ENCODE measurements around the gene CNEP1R1.
A peak's percentile ranks its signal among the peaks of the same experiment; 100 is the strongest.

Gene CNEP1R1

DNA sequence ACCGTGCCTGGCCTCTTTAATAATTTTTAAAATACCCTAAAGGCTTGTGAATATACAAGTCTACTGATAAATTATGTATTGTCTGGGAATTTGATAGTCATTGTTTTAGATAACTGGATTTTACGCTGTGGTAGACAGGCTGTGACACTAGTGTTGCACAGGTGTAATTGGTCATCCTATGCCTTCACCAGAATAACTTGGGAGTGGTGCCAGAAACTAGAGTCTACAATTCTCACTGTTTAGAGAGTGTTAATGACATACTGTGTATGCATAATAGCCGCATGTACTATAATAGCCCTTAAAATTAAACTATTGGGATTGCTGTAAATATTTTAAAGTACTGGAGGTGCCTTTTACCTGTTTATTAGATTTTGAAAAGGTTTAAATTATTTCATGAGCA is 11.4 kb downstream of the CNEP1R1 start:
- H2BK5ac ChIP-seq (ENCODE audit: low read length), result no peak overlapping the region
- no peak overlapping the region for H3K23ac ChIP-seq (ENCODE audit: low read length)
- H2BK120ac ChIP-seq (ENCODE audit: low read depth, low read length), result no peak overlapping the region
- H3K79me2 ChIP-seq (ENCODE audit: control insufficient read depth, insufficient read depth, low read length), result no peaks in the 10 kb centered on the region
- no CpG with 5 or more reads among the region's 3 CpGs for WGBS (ENCODE audit: extremely low coverage, insufficient coverage, low lambda C conversion rate)
- no peak overlapping the region for H3K4me2 ChIP-seq (ENCODE audit: low read length)
- H3K27me3 ChIP-seq (ENCODE audit: insufficient read depth, low read length, poor library complexity), result no peaks in the 10 kb centered on the region
- no peak overlapping the region for H3K4ac ChIP-seq (ENCODE audit: low read depth, low read length)
- H2AK5ac ChIP-seq (ENCODE audit: low read length), result no peak overlapping the region
- H3K36me3 ChIP-seq (ENCODE audit: control insufficient read depth, insufficient read depth, low read length), result peaks cover 4% of the 10 kb centered on the region
- peaks cover 2% of the 10 kb centered on the region for H3K4me1 ChIP-seq (ENCODE audit: control insufficient read depth, low read depth, low read length)
- H4K8ac ChIP-seq (ENCODE audit: low read depth, low read length), result no peak overlapping the region
- H3K4me3 ChIP-seq (ENCODE audit: low read length), result no peak overlapping the region
- DNase-seq, result no peak
- H3K27ac ChIP-seq (ENCODE audit: low read depth, low read length), result no peak overlapping the region
- no peak overlapping the region for H2BK15ac ChIP-seq (replicated peaks; ENCODE audit: low read depth)
- no peak overlapping the region for H3K56ac ChIP-seq (ENCODE audit: low read length)
- no peak overlapping the region for H3K18ac ChIP-seq (ENCODE audit: low read length)
- no peak overlapping the region for H3K9ac ChIP-seq (ENCODE audit: low read length)
- no peak overlapping the region for H4K5ac ChIP-seq (ENCODE audit: low read length)
- H3K79me1 ChIP-seq (ENCODE audit: low read length), result peaks cover 4% of the 10 kb centered on the region

DNA sequence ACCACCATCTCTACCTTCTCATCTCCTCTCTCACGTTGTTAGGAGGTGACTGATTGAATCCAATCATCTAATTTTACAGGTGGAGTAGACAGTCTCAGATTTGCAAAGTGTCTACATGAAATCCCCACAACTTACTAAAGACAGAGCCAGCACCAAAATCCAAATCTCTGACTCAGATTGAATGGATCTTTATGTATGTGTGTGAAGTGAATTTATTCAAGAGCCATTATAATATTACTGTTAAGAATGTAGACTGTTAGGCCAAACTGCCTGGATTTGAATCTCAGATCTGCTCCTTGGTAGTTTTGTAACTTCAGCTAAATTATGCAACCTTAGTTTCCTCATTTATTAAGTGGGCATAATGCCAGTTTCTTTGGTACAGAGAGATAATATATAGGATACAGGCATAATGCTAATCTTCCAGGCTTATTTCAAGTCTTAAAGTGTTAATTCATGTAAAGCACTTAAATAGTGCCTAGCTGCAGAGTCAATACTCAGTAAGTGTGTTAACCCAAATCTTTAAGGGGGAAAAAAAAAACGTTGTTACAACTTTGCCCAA is 12.7 kb downstream of the CNEP1R1 start:
- no peak overlapping the region for H3K4me2 ChIP-seq (ENCODE audit: low read length)
- peaks cover 2% of the 10 kb centered on the region for H3K4me1 ChIP-seq (ENCODE audit: control insufficient read depth, low read depth, low read length)
- no peak overlapping the region for H4K5ac ChIP-seq (ENCODE audit: low read length)
- H3K27me3 ChIP-seq (ENCODE audit: insufficient read depth, low read length, poor library complexity), result no peaks in the 10 kb centered on the region
- no CpG with 5 or more reads among the region's 2 CpGs for WGBS (ENCODE audit: extremely low coverage, insufficient coverage, low lambda C conversion rate)
- H2BK120ac ChIP-seq (ENCODE audit: low read depth, low read length), result no peak overlapping the region
- no peak overlapping the region for H3K23ac ChIP-seq (ENCODE audit: low read length)
- DNase-seq, result no peak
- H3K18ac ChIP-seq (ENCODE audit: low read length), result no peak overlapping the region
- no peak overlapping the region for H3K9ac ChIP-seq (ENCODE audit: low read length)
- no peaks in the 10 kb centered on the region for H3K36me3 ChIP-seq (ENCODE audit: control insufficient read depth, insufficient read depth, low read length)
- no peak overlapping the region for H3K4me3 ChIP-seq (ENCODE audit: low read length)
- no peak overlapping the region for H2BK5ac ChIP-seq (ENCODE audit: low read length)
- no peak overlapping the region for H3K27ac ChIP-seq (ENCODE audit: low read depth, low read length)
- no peak overlapping the region for H3K56ac ChIP-seq (ENCODE audit: low read length)
- no peaks in the 10 kb centered on the region for H3K79me2 ChIP-seq (ENCODE audit: control insufficient read depth, insufficient read depth, low read length)
- H3K79me1 ChIP-seq (ENCODE audit: low read length), result no peaks in the 10 kb centered on the region
- no peak overlapping the region for H2BK15ac ChIP-seq (replicated peaks; ENCODE audit: low read depth)
- no peak overlapping the region for H4K8ac ChIP-seq (ENCODE audit: low read depth, low read length)
- no peak overlapping the region for H2AK5ac ChIP-seq (ENCODE audit: low read length)
- no peak overlapping the region for H3K4ac ChIP-seq (ENCODE audit: low read depth, low read length)

DNA sequence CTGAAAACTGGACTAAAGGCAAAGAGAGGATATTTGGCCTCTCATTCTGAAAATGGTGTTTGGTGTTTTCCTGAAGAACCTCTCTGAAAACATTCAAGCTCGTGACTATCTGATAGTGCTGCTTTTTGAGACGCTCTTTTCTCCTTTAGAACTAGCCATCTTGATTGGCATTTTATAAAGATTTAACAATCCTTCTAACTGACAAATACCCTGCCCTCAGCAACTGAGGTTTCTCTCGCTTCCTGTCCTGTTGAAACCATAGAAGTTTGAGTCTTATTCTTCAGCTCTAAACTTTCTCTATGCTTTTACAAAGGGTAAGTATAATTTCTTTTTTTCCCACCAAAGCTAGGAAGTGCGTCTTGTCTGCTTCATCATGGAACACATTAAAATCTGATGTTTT is 13.3 kb downstream of the CNEP1R1 start:
- Histone ChIP-seq H2BK5ac (ENCODE audit: low read length) (no peak overlapping the region), H3K9ac (ENCODE audit: low read length) (no peak overlapping the region), H3K4me1 (ENCODE audit: control insufficient read depth, low read depth, low read length) (peaks cover 2% of the 10 kb centered on the region), H3K27me3 (ENCODE audit: insufficient read depth, low read length, poor library complexity) (no peaks in the 10 kb centered on the region), H3K4ac (ENCODE audit: low read depth, low read length) (no peak overlapping the region), H2BK120ac (ENCODE audit: low read depth, low read length) (no peak overlapping the region), H3K56ac (ENCODE audit: low read length) (no peak overlapping the region), H3K79me2 (ENCODE audit: control insufficient read depth, insufficient read depth, low read length) (no peaks in the 10 kb centered on the region), H3K27ac (ENCODE audit: low read depth, low read length) (no peak overlapping the region), H3K4me3 (ENCODE audit: low read length) (no peak overlapping the region), H3K18ac (ENCODE audit: low read length) (no peak overlapping the region), H4K8ac (ENCODE audit: low read depth, low read length) (no peak overlapping the region), H3K23ac (ENCODE audit: low read length) (no peak overlapping the region), H2BK15ac (replicated peaks; ENCODE audit: low read depth) (no peak overlapping the region), H4K5ac (ENCODE audit: low read length) (no peak overlapping the region), H3K36me3 (ENCODE audit: control insufficient read depth, insufficient read depth, low read length) (no peaks in the 10 kb centered on the region), H3K4me2 (ENCODE audit: low read length) (no peak overlapping the region), H2AK5ac (ENCODE audit: low read length) (no peak overlapping the region), H3K79me1 (ENCODE audit: low read length) (no peaks in the 10 kb centered on the region)
- no CpG with 5 or more reads among the region's 4 CpGs for WGBS (ENCODE audit: extremely low coverage, insufficient coverage, low lambda C conversion rate)
- DNase-seq, result no peak

DNA sequence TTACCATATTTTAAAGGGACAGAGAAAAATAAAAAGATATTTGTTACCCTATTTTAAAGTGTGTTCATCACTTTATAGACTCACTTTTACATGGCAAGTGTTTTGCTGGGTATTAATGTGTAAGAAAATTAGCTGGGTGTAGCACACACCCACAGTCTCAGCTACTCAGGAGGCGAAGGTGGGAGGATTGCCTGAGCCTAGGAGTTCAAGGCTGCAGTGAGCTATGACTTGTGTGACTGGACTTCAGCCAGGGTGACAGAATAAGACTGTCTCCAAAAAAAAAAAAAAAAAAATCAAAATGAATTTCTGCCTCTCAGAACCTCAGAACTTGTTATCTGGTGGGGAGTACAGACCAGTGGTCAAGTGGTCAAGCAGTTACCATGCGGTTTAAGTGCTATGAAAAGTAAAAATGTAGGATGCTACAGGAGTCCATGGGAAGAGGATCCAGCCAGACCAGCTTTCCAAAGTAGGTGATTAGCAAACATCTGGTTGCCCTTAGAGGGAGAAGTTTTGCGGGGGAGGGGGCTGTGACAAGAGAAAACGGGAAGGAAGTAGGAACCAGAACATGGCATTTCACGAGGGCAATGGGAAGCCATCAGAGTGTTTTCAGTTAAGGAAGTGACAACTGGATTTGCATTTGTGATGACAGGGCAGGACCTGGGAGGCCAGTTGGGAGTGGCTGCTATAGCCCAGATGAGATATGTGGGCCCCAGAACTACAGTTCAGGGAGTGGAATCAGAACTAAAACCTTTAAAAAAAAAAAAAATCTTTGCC is 13.9 kb downstream of the CNEP1R1 start:
- Histone ChIP-seq H3K27me3 (ENCODE audit: insufficient read depth, low read length, poor library complexity) (no peaks in the 10 kb centered on the region), H2AK5ac (ENCODE audit: low read length) (no peak overlapping the region), H3K4me2 (ENCODE audit: low read length) (no peak overlapping the region), H2BK15ac (replicated peaks; ENCODE audit: low read depth) (no peak overlapping the region), H3K4me3 (ENCODE audit: low read length) (no peak overlapping the region), H3K18ac (ENCODE audit: low read length) (no peak overlapping the region), H3K4me1 (ENCODE audit: control insufficient read depth, low read depth, low read length) (peaks cover 2% of the 10 kb centered on the region), H3K4ac (ENCODE audit: low read depth, low read length) (no peak overlapping the region), H3K23ac (ENCODE audit: low read length) (no peak overlapping the region), H3K79me2 (ENCODE audit: control insufficient read depth, insufficient read depth, low read length) (no peaks in the 10 kb centered on the region), H2BK120ac (ENCODE audit: low read depth, low read length) (no peak overlapping the region), H3K79me1 (ENCODE audit: low read length) (no peaks in the 10 kb centered on the region), H3K27ac (ENCODE audit: low read depth, low read length) (no peak overlapping the region), H4K5ac (ENCODE audit: low read length) (no peak overlapping the region), H4K8ac (ENCODE audit: low read depth, low read length) (no peak overlapping the region), H3K36me3 (ENCODE audit: control insufficient read depth, insufficient read depth, low read length) (no peaks in the 10 kb centered on the region), H3K56ac (ENCODE audit: low read length) (no peak overlapping the region), H3K9ac (ENCODE audit: low read length) (no peak overlapping the region), H2BK5ac (ENCODE audit: low read length) (no peak overlapping the region)
- DNase-seq, result peak; percentile 76
- WGBS (ENCODE audit: extremely low coverage, insufficient coverage, low lambda C conversion rate), result no CpG with 5 or more reads among the region's 5 CpGs

DNA sequence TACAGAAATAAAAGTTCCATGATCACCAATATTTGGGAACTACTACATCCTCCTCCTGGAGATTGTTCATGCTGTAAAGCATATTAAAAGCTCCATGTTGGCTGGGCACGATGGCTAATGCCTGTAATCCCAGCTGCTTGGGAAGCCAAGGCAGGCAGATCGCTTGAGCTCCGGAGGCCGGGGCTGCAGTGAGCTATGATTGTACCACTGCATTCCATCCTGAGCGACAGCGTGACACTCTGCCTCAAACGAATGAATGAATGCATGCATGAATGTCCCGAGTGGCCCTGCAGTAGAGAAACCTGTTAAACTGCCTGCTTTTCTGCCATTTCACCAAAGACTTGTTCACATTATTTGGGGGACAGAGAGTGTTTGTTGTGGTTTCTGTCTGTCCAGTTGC is 15.0 kb downstream of the CNEP1R1 start:
- no CpG with 5 or more reads among the region's 8 CpGs for WGBS (ENCODE audit: extremely low coverage, insufficient coverage, low lambda C conversion rate)
- Histone ChIP-seq H3K27ac (ENCODE audit: low read depth, low read length) (no peak overlapping the region), H2BK120ac (ENCODE audit: low read depth, low read length) (no peak overlapping the region), H4K5ac (ENCODE audit: low read length) (no peak overlapping the region), H2BK15ac (replicated peaks; ENCODE audit: low read depth) (no peak overlapping the region), H3K79me2 (ENCODE audit: control insufficient read depth, insufficient read depth, low read length) (no peaks in the 10 kb centered on the region), H3K36me3 (ENCODE audit: control insufficient read depth, insufficient read depth, low read length) (no peaks in the 10 kb centered on the region), H2BK5ac (ENCODE audit: low read length) (no peak overlapping the region), H3K4me2 (ENCODE audit: low read length) (no peak overlapping the region), H3K79me1 (ENCODE audit: low read length) (no peaks in the 10 kb centered on the region), H3K4me1 (ENCODE audit: control insufficient read depth, low read depth, low read length) (peaks cover 2% of the 10 kb centered on the region), H3K9ac (ENCODE audit: low read length) (no peak overlapping the region), H3K18ac (ENCODE audit: low read length) (no peak overlapping the region), H3K23ac (ENCODE audit: low read length) (no peak overlapping the region), H2AK5ac (ENCODE audit: low read length) (no peak overlapping the region), H3K4ac (ENCODE audit: low read depth, low read length) (no peak overlapping the region), H3K4me3 (ENCODE audit: low read length) (no peak overlapping the region), H3K27me3 (ENCODE audit: insufficient read depth, low read length, poor library complexity) (no peaks in the 10 kb centered on the region), H4K8ac (ENCODE audit: low read depth, low read length) (no peak overlapping the region), H3K56ac (ENCODE audit: low read length) (no peak overlapping the region)
- peak; percentile 33 for DNase-seq

DNA sequence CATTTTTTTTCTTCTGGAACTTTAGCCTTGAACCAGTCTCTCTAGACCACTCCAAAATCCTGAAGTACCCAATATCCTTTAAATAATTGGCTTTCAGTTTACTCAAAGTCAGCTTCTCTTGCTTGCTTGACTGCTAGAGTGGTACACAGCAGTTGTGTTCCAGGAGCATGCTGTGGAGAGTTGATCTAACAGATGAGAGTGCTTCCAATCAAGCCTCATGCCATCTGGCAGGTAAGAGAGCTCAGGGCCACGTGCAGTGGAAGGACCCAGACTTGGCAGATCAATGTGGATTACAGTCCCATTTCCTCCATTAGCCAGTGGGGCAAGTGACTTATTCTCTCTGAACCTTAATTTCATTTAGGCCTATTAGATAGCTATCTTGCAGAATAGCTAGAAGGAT is 15.7 kb downstream of the CNEP1R1 start:
- no peak for DNase-seq
- H3K4ac ChIP-seq (ENCODE audit: low read depth, low read length), result no peak overlapping the region
- H3K79me2 ChIP-seq (ENCODE audit: control insufficient read depth, insufficient read depth, low read length), result no peaks in the 10 kb centered on the region
- no peaks in the 10 kb centered on the region for H3K36me3 ChIP-seq (ENCODE audit: control insufficient read depth, insufficient read depth, low read length)
- no peak overlapping the region for H2BK120ac ChIP-seq (ENCODE audit: low read depth, low read length)
- H4K5ac ChIP-seq (ENCODE audit: low read length), result no peak overlapping the region
- no peak overlapping the region for H3K18ac ChIP-seq (ENCODE audit: low read length)
- no peak overlapping the region for H2BK15ac ChIP-seq (replicated peaks; ENCODE audit: low read depth)
- H3K4me2 ChIP-seq (ENCODE audit: low read length), result no peak overlapping the region
- no peak overlapping the region for H2AK5ac ChIP-seq (ENCODE audit: low read length)
- no peak overlapping the region for H3K27ac ChIP-seq (ENCODE audit: low read depth, low read length)
- H3K4me3 ChIP-seq (ENCODE audit: low read length), result no peak overlapping the region
- no peaks in the 10 kb centered on the region for H3K79me1 ChIP-seq (ENCODE audit: low read length)
- H3K56ac ChIP-seq (ENCODE audit: low read length), result no peak overlapping the region
- no peak overlapping the region for H3K9ac ChIP-seq (ENCODE audit: low read length)
- H4K8ac ChIP-seq (ENCODE audit: low read depth, low read length), result no peak overlapping the region
- H3K23ac ChIP-seq (ENCODE audit: low read length), result no peak overlapping the region
- WGBS (ENCODE audit: extremely low coverage, insufficient coverage, low lambda C conversion rate), result no CpG with 5 or more reads among the region's 1 CpG
- H3K27me3 ChIP-seq (ENCODE audit: insufficient read depth, low read length, poor library complexity), result no peaks in the 10 kb centered on the region
- peaks cover 2% of the 10 kb centered on the region for H3K4me1 ChIP-seq (ENCODE audit: control insufficient read depth, low read depth, low read length)
- no peak overlapping the region for H2BK5ac ChIP-seq (ENCODE audit: low read length)

All from mesendoderm (in vitro differentiated cells).